Cardiac muscle cell (in vitro differentiated cells and primary cell): ENCODE results near the gene SIAH3. TPM values are rescaled to one million over a fixed set of nuclear protein-coding genes. Genes with fewer than 3 reads are reported as not detected.
A peak's percentile ranks its signal among the peaks of the same experiment; 100 is the strongest.

Experiments used
- DNase-seq, 2 donors: peaks; one replicate each; pipeline versions ENCODE4 v3.0.0 to v3.0.0-alpha.2; 2010 to 2017; ENCODE audit warnings: low read depth in 1 of 2, low spot score in 1 of 2
- H3K27ac ChIP-seq: fragments of 200-600 bp; sonication (generic); 2 replicates; pipeline ENCODE4 v1.5.1; 2016
- H3K27me3 ChIP-seq: fragments of 200-600 bp; sonication (generic); 2 replicates; pipeline ENCODE4 v1.6.0; 2016; ENCODE audit warnings: control low read depth
- H3K36me3 ChIP-seq: fragments of 200-600 bp; sonication (generic); 2 replicates; pipeline ENCODE4 v1.5.1; 2016; ENCODE audit warnings: control low read depth
- H3K4me1 ChIP-seq: fragments of 200-600 bp; sonication (generic); 2 replicates; pipeline ENCODE4 v1.8.1; 2017; ENCODE audit warnings: low read depth, mild to moderate bottlenecking, mixed run types
- H3K4me3 ChIP-seq: fragments of 200-600 bp; sonication (generic); 2 replicates; pipeline ENCODE4 v1.5.1; 2016; ENCODE audit warnings: mild to moderate bottlenecking
- H3K9me3 ChIP-seq: fragments of 200-600 bp; sonication (generic); 2 replicates; pipeline ENCODE4 v1.5.1; 2017; ENCODE audit warnings: low read depth, mild to moderate bottlenecking, control low read depth
- CTCF ChIP-seq: IDR thresholded peaks from 2 replicates; pipeline ENCODE4 v1.5.1; 2012; ENCODE audit warnings: low read depth, mild to moderate bottlenecking, low read length
- polyA plus RNA-seq: library from polyadenylated mRNA; unstranded; fragments of >200 nt; fragmentation: Nextera tagmentation; extraction: Ambion mirVana; gene quantifications from 2 replicates; pipeline ENCODE4 v1.2.1, GENCODE V29; 2016
- total RNA-seq: library from RNA; depleted of rRNA; stranded (reverse); fragments of >200 nt; gene quantifications from 2 replicates; pipeline ENCODE4 v1.2.3, GENCODE V29; 2016

Gene SIAH3
- total RNA-seq (2.2 and 3.9 TPM in 2 replicates), polyA plus RNA-seq (1.3 and 2.5 TPM in 2 replicates)

- H3K9me3 ChIP-seq: no peaks in the 10 kb centered on the region
- no peak within 1 kb of the TSS for H3K27ac ChIP-seq
- no peaks in the 10 kb centered on the region for H3K36me3 ChIP-seq
- peaks cover 21% of the 10 kb centered on the region for H3K4me1 ChIP-seq
- no peak for TF ChIP-seq CTCF
- H3K4me3 ChIP-seq: peak within 1 kb of the TSS; percentile 44
- peaks cover 9% of the 10 kb centered on the region for H3K27me3 ChIP-seq
- peak; percentile 28 to 36 for DNase-seq
These were observed at the start of gene SIAH3 for GRCh38 chr13:45851171-45851921. SIAH3 (minus strand) TSS chr13:45851753; CDS start chr13:45851629, 124 bp downstream.

- no peaks in the 10 kb centered on the region for H3K9me3 ChIP-seq
- H3K27ac ChIP-seq: no peak overlapping the region
- no peaks in the 10 kb centered on the region for H3K4me1 ChIP-seq
- TF ChIP-seq CTCF: no peak
- DNase-seq: no peak
- H3K27me3 ChIP-seq: no peaks in the 10 kb centered on the region
- no peaks in the 10 kb centered on the region for H3K36me3 ChIP-seq
- no peak overlapping the region for H3K4me3 ChIP-seq
These were observed 47.9 kb upstream of the SIAH3 start for GRCh38 chr13:45899406-45899805.

- no peak for DNase-seq
- no peak overlapping the region for H3K4me3 ChIP-seq
- no peaks in the 10 kb centered on the region for H3K36me3 ChIP-seq
- H3K4me1 ChIP-seq: no peaks in the 10 kb centered on the region
- no peaks in the 10 kb centered on the region for H3K27me3 ChIP-seq
- H3K27ac ChIP-seq: no peak overlapping the region
- no peaks in the 10 kb centered on the region for H3K9me3 ChIP-seq
- no peak for TF ChIP-seq CTCF
These were observed 46.0 kb upstream of the SIAH3 start for GRCh38 chr13:45897562-45897961.

- no peaks in the 10 kb centered on the region for H3K9me3 ChIP-seq
- H3K4me3 ChIP-seq: no peak overlapping the region
- H3K36me3 ChIP-seq: no peaks in the 10 kb centered on the region
- DNase-seq: no peak
- H3K4me1 ChIP-seq: no peaks in the 10 kb centered on the region
- TF ChIP-seq CTCF: no peak
- H3K27ac ChIP-seq: no peak overlapping the region
- no peaks in the 10 kb centered on the region for H3K27me3 ChIP-seq
These were observed 44.7 kb upstream of the SIAH3 start for GRCh38 chr13:45896285-45896684.

GRCh38 chr13:45895881-45896280 is 44.3 kb upstream of the SIAH3 start:
- DNase-seq: no peak
- no peaks in the 10 kb centered on the region for H3K36me3 ChIP-seq
- no peaks in the 10 kb centered on the region for H3K27me3 ChIP-seq
- no peak overlapping the region for H3K27ac ChIP-seq
- no peak for TF ChIP-seq CTCF
- no peaks in the 10 kb centered on the region for H3K4me1 ChIP-seq
- H3K9me3 ChIP-seq: no peaks in the 10 kb centered on the region
- H3K4me3 ChIP-seq: no peak overlapping the region
